Stimulated activated CD4-positive, alpha-beta T cell treated with anti-CD3 and anti-CD28 coated beads, Interleukin-1b, Interleukin-23, amount 100 ng/mL, for 24 hours (primary cell): ENCODE results near the gene LRRC41.
"Not testable (repeated sequence)": the region's sequence is repeated elsewhere in the genome, so short reads cannot be mapped to it uniquely, and the experiment has no call there.

Experiments
- DNase-seq, 4 experiments: peaks; one replicate each; pipeline ENCODE4 v3.0.0-alpha.2; 2020; ENCODE audit warnings: low read depth in 4 of 4, low spot score in 1 of 4

Gene LRRC41

DNA sequence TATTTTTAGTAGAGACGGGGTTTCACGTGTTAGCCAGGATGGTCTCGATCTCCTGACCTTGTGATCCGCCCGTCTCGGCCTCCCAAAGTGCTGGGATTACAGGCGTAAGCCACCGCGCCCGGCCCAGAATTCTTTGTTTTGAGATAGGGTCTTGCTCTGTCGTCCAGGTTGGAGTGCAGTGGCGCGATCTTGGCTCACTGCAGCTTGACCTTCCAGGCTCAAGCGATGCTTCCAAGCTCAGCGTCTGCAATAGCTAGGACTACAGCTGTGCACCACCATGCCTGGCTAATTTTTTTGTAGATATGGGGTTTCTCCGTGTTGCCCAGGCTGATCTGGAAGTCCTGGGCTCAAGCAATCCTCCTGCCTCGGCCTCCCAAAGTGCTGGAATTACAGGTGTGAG is 57.3 kb downstream of the LRRC41 start:
- DNase-seq: not testable (repeated sequence)

DNA sequence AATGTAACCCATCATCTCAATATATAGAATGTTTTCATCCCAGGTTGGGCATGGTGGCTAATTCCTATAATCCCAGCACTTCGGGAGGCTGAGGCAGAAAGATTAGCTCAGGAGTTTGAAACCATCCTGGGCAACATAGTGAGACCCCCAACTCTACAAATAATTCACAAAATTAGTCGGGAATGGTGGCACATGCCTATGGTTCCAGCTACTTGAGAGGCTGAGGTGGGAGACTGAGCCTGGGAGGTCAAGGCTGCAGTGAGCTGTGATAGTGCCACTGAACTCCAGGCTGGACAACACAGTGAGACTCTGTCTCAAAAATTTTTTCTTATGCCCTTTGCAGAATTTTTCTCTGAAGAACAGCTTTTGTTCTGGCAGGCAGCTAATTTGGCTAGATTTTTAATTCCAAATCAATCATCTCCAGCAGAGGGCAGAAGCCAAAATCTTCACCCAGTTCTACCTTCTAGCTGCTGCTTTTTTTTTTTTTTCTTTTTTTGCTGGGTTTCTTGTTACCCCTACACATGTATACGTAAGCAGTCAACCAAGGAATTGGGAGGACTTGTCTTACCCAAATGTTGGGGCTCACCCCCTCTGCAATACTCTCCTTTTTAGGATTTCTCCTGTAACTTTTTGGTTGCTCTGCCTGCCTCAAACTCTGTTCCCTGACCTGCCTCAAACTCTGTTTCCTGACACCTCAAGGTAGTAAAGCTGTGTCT is 58.6 kb downstream of the LRRC41 start:
- DNase-seq: no peak

DNA sequence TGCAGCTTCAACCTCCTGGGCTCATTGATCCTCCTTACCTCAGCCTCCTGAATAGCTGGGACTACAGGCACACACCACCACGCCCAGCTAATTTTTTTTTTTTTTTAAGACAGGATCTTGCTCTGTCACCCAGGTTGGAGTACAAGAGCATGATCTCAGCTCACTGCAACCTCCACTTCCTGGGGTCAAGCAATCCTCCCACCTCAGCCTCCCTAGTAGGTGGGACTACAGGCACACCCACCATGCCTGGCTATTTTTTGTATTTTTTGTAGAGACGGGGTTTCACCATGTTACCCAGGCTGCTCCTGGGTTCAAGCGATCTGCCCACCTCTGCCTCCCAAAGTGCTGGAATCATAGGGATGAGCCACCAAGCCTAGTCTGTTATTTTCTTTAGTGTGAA is 59.6 kb downstream of the LRRC41 start:
- DNase-seq: not testable (repeated sequence)

- no peak for DNase-seq
These were observed 60.5 kb downstream of the LRRC41 start for GRCh38 chr1:46242918-46243317.

DNA sequence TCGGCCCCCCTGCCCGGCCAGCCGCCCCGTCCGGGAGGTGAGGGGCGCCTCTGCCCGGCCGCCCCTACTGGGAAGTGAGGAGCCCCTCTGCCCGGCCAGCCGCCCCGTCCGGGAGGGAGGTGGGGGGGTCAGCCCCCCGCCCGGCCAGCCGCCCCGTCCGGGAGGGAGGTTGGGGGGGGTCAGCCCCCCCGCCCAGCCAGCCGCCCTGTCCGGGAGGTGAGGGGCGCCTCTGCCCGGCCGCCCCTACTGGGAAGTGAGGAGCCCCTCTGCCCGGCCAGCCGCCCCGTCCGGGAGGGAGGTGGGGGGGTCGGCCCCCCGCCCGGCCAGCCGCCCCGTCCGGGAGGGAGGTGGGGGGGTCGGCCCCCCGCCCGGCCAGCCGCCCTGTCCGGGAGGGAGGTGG is 61.7 kb downstream of the LRRC41 start:
- not testable (repeated sequence) for DNase-seq

DNA sequence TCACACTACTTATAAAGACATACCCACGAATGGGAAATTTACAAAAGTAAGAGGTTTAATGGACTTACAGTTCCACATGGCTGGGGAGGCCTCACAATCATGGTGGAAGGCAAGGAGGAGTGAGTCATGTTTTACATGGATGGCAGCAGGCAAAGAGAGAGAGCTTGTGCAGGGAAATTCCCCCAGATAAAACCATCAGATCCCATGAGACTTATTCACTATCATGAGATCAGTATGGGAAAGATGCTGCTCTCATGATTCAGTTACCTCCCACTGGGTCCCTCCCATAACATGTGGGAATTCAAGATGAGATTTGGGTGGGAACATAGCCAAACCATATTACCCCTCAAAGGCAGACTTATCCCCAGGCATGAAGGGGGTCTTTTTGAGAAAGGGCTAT is 64.6 kb downstream of the LRRC41 start:
- not testable (repeated sequence) for DNase-seq

GRCh38 chr1:46236882-46237281 is 66.5 kb downstream of the LRRC41 start:
- no peak for DNase-seq

DNA sequence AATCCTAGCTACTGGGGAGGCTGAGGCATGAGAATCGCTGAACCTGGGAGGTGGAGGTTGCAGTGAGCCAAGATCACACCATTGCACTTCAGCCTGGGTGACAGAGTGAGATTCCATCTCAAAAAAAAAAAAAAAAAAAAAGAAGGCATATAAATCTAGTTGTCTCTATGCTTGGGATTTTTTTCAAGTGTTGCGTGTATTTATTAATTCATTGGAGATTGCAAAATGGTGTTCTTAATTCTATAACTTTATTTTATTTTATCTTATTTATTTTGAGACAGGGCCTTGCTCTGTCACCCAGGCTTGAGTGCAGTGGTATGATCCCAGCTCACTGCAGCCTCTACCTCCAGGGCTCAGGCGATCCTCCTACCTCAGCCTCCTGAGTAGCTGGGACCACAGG is 72.2 kb downstream of the LRRC41 start:
- DNase-seq: not testable (repeated sequence)
